HepG2 (cell line): ENCODE data around the gene PPIA. TPM values are rescaled to one million over a fixed set of nuclear protein-coding genes. Genes with fewer than 3 reads are reported as not detected.

Experiments
- CREBL2 ChIP-seq: sonication (generic); formaldehyde crosslinking; IDR thresholded peaks from 2 replicates; pipeline ENCODE4 v1.8.1; 2023; ENCODE audit warnings: missing genetic modification reagents, mild to moderate bottlenecking, borderline replicate concordance
- GLI4 ChIP-seq: sonication (generic); formaldehyde crosslinking; IDR thresholded peaks from 2 replicates; pipeline ENCODE4 v1.5.1; 2020; ENCODE audit warnings: missing genetic modification reagents, mild to moderate bottlenecking, moderate library complexity, borderline replicate concordance
- HES4 ChIP-seq: sonication (generic); formaldehyde crosslinking; IDR thresholded peaks from 2 replicates; pipeline ENCODE4 v1.9.0; 2021; ENCODE audit warnings: mild to moderate bottlenecking, missing genetic modification reagents, borderline replicate concordance
- HIC2 ChIP-seq: sonication (generic); formaldehyde crosslinking; IDR thresholded peaks from 2 replicates; pipeline ENCODE4 v1.9.0; 2022; ENCODE audit warnings: low read depth, missing genetic modification reagents
- RELA ChIP-seq: sonication (generic); formaldehyde crosslinking; IDR thresholded peaks from 2 replicates; pipeline ENCODE4 v1.4.0; 2020; ENCODE audit warnings: missing genetic modification reagents
- SAFB2 ChIP-seq: sonication (generic); formaldehyde crosslinking; IDR thresholded peaks from 2 replicates; pipeline ENCODE4 v1.5.1; 2020; ENCODE audit warnings: missing genetic modification reagents, low read depth, mild to moderate bottlenecking, borderline replicate concordance
- ZNF143 ChIP-seq: sonication (generic); formaldehyde crosslinking; IDR thresholded peaks from 2 replicates; pipeline ENCODE4 v1.4.0; 2020; ENCODE audit warnings: missing genetic modification reagents
- ZSCAN5A ChIP-seq: sonication (generic); formaldehyde crosslinking; IDR thresholded peaks from 2 replicates; pipeline ENCODE4 v1.8.0; 2022; ENCODE audit warnings: mild to moderate bottlenecking, missing genetic modification reagents, borderline replicate concordance
- polyA plus RNA-seq, 8 experiments: library from polyadenylated mRNA; depleted of rRNA in 3 of 8; stranded (reverse) in 7 of 8; unstranded in 1 of 8; fragments of >200 nt; fragmentation: Illumina TruSeq in 4 of 8; extraction: Trizol in 4 of 8; gene quantifications; 2 replicates each; pipeline versions ENCODE4 v1.2.1 to v1.2.3, GENCODE V29; 2011 to 2016; ENCODE audit warnings: low read depth in 4 of 8, missing spikeins in 1 of 8, mixed read lengths in 1 of 8; ENCODE audit not compliant: insufficient read depth in 1 of 8
- total RNA-seq, 5 experiments: library from RNA; depleted of rRNA; stranded (reverse); fragments of >200 nt; fragmentation: Illumina TruSeq; extraction: Trizol; gene quantifications; 2 replicates each; pipeline ENCODE4 v1.2.3, GENCODE V29; 2016; ENCODE audit warnings: low read depth in 1 of 5

The PPIA gene
- total and polyA plus RNA-seq, 2 of the 13 experiments (the other 11 are each of a cell fraction or from before 2014, with no cell fraction given), result 2,268 to 3,010 TPM

GRCh38 chr7:44789990-44790389, 6.5 kb upstream of the PPIA start (continued):
- TF ChIP-seq HIC2 (CRISPR knock-in tag) (no peak), RELA (CRISPR knock-in tag) (no peak), ZSCAN5A (no peak), GLI4 (CRISPR knock-in tag) (no peak), SAFB2 (CRISPR knock-in tag) (no peak), CREBL2 (no peak), HES4 (no peak), ZNF143 (CRISPR knock-in tag) (no peak)
